HUES48 (cell line): Measurements from ENCODE around the gene LAX1.
"Not testable (repeated sequence)": the region's sequence is repeated elsewhere in the genome, so short reads cannot be mapped to it uniquely, and the experiment has no call there.

Source experiments
- H3K27ac ChIP-seq: one replicate; pipeline ENCODE4 v1.7.0; 2013; ENCODE audit warnings: low read depth, low read length, inconsistent platforms
- H3K27me3 ChIP-seq: 2 replicates; pipeline ENCODE4 v1.6.1; 2013; ENCODE audit warnings: mild to moderate bottlenecking, low read length; ENCODE audit not compliant: control insufficient read depth, insufficient read depth
- H3K36me3 ChIP-seq: 2 replicates; pipeline ENCODE4 v1.6.1; 2013; ENCODE audit warnings: low read length; ENCODE audit not compliant: control insufficient read depth, insufficient read depth
- H3K4me1 ChIP-seq: 2 replicates; pipeline ENCODE4 v1.6.1; 2013; ENCODE audit warnings: mild to moderate bottlenecking, low read length; ENCODE audit not compliant: control insufficient read depth, insufficient read depth
- H3K4me3 ChIP-seq: 2 replicates; pipeline ENCODE4 v1.5.1; 2013; ENCODE audit warnings: mild to moderate bottlenecking, low read depth, low read length
- H3K9ac ChIP-seq: 2 replicates; pipeline ENCODE4 v1.6.1; 2013; ENCODE audit warnings: mild to moderate bottlenecking, low read depth, low read length, moderate library complexity
- H3K9me3 ChIP-seq: 2 replicates; pipeline ENCODE4 v1.6.1; 2013; ENCODE audit warnings: low read length; ENCODE audit not compliant: control insufficient read depth, insufficient read depth

Gene LAX1

DNA sequence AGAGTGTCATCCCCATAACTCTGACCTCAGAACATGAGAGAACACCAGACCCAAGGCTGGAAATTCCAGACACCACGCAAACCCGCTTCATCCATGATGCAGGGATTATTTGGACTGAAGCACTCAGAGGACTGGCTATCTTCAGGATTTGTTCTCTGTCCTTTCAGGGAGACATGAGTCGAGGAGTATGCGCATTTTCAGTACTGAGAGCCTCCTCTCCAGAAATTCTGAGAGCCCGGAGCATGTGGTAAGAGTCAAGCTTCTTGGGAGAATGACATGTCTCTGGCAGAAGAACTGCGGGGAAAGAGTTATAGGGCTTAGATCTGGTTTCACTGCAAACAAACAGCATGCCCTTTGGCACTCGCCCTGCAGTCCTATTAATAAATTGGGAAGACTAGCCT lies 6.9 kb downstream of the LAX1 start:
- Histone ChIP-seq H3K4me1 (no peaks in the 10 kb centered on the region), H3K27ac (no peak overlapping the region), H3K36me3 (no peaks in the 10 kb centered on the region), H3K27me3 (no peaks in the 10 kb centered on the region), H3K9me3 (no peaks in the 10 kb centered on the region), H3K4me3 (no peak overlapping the region), H3K9ac (no peak overlapping the region)

DNA sequence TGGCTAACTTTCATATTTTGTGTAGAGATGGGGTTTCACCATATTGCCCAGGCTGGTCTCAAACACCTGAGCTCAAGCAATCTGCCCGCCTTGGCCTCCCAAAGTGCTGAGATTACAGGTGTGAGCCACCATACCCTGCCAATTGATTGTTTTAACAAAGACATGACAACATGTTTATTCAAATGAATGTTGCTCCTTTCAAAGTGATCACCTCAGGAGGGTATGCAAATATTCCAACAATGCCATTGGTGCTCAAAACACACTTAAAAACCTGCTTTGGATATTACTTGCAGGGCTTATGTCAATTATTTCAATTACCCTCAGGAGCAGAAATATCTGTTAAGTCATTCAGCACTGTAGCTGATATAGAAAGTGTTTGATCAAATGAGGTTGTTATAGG lies 7.9 kb downstream of the LAX1 start:
- no peak overlapping the region for H3K9ac ChIP-seq
- H3K9me3 ChIP-seq: no peaks in the 10 kb centered on the region
- no peak overlapping the region for H3K4me3 ChIP-seq
- H3K27me3 ChIP-seq: no peaks in the 10 kb centered on the region
- H3K4me1 ChIP-seq: no peaks in the 10 kb centered on the region
- H3K27ac ChIP-seq: no peak overlapping the region
- H3K36me3 ChIP-seq: no peaks in the 10 kb centered on the region

GRCh38 chr1:203776636-203777035 lies 11.7 kb downstream of the LAX1 start:
- no peak overlapping the region for H3K4me3 ChIP-seq
- H3K36me3 ChIP-seq: no peaks in the 10 kb centered on the region
- H3K4me1 ChIP-seq: no peaks in the 10 kb centered on the region
- H3K27me3 ChIP-seq: no peaks in the 10 kb centered on the region
- no peak overlapping the region for H3K27ac ChIP-seq
- no peak overlapping the region for H3K9ac ChIP-seq
- H3K9me3 ChIP-seq: no peaks in the 10 kb centered on the region

- H3K9me3 ChIP-seq: no peaks in the 10 kb centered on the region
- H3K4me3 ChIP-seq: no peak overlapping the region
- no peaks in the 10 kb centered on the region for H3K4me1 ChIP-seq
- no peak overlapping the region for H3K27ac ChIP-seq
- no peaks in the 10 kb centered on the region for H3K27me3 ChIP-seq
- H3K9ac ChIP-seq: no peak overlapping the region
- H3K36me3 ChIP-seq: no peaks in the 10 kb centered on the region
Observed at GRCh38 chr1:203777596-203777995, 12.6 kb downstream of the LAX1 start.

DNA sequence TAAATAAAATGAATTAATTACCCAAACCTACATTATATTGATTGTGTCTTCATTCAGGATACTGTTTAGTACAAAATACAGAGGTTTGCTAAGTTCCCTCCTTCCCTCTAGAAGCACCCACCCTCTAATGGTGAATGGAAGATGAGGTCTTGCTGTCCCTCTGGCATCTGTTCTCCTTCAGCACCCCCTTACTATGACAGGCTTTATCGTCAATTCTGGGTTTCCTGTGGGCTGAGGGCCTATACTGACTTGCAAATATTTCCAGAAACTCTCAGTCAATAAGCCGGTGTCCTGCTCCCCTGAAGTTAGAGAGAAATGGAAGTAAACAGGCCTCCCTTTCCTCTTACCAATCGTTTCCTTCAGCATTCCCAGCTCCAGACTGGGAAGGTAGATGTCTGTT lies 13.2 kb downstream of the LAX1 start:
- H3K4me1 ChIP-seq: no peaks in the 10 kb centered on the region
- H3K9me3 ChIP-seq: no peaks in the 10 kb centered on the region
- H3K9ac ChIP-seq: no peak overlapping the region
- no peaks in the 10 kb centered on the region for H3K27me3 ChIP-seq
- no peak overlapping the region for H3K27ac ChIP-seq
- no peaks in the 10 kb centered on the region for H3K36me3 ChIP-seq
- H3K4me3 ChIP-seq: no peak overlapping the region

DNA sequence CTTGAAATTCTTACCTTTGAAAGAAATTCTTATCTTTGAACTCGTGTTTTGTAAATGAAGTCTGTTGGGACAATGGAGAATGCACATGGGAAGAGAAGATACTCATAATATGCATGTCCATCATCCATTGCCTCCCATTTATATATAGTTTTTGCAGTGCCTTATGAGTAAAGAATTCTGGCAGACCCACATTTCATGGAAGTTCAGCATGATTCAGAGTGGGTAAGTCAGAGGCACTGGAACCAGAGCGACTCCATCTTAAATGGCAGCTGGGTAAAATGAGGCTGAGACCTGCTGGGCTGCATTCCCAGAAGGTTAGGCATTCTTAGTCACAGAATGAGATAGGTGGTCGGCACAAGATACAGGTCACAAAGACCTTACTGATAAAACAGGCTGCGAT lies 13.8 kb downstream of the LAX1 start:
- Histone ChIP-seq H3K9me3 (no peaks in the 10 kb centered on the region), H3K4me1 (peaks cover 3% of the 10 kb centered on the region), H3K36me3 (no peaks in the 10 kb centered on the region), H3K4me3 (no peak overlapping the region), H3K9ac (no peak overlapping the region), H3K27ac (no peak overlapping the region), H3K27me3 (no peaks in the 10 kb centered on the region)

DNA sequence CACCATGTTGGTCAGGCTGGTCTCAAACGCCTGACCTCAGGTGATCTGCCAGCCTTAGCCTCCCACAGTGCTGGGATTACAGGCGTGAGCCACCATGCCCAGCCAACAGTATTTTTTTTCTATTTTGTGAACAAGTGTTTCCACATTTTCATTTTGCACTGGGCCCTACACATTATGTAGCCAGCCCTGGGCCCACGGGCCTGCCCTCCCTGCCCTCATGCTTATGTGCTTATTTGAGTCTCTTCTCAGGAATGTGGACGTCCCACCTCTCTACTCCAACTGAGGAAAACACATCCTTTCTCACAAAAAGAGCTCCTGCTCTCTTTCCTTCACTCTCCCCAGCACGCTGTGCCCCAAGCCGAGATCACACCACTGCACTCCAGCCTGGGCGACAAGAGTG lies 17.0 kb downstream of the LAX1 start:
- H3K27me3 ChIP-seq: no peaks in the 10 kb centered on the region
- no peak overlapping the region for H3K27ac ChIP-seq
- H3K36me3 ChIP-seq: no peaks in the 10 kb centered on the region
- H3K4me3 ChIP-seq: no peak overlapping the region
- H3K4me1 ChIP-seq: peaks cover 7% of the 10 kb centered on the region
- no peaks in the 10 kb centered on the region for H3K9me3 ChIP-seq
- no peak overlapping the region for H3K9ac ChIP-seq

- Histone ChIP-seq H3K9me3 (no peaks in the 10 kb centered on the region), H3K27ac (peak overlapping the region; percentile 26), H3K27me3 (no peaks in the 10 kb centered on the region), H3K36me3 (no peaks in the 10 kb centered on the region), H3K9ac (no peak overlapping the region), H3K4me1 (peaks cover 14% of the 10 kb centered on the region), H3K4me3 (no peak overlapping the region)
Observed at GRCh38 chr1:203789966-203790365, 25.0 kb downstream of the LAX1 start.

- no peak overlapping the region for H3K9ac ChIP-seq
- H3K4me3 ChIP-seq: no peak overlapping the region
- H3K4me1 ChIP-seq: peaks cover 16% of the 10 kb centered on the region
- no peak overlapping the region for H3K27ac ChIP-seq
- no peaks in the 10 kb centered on the region for H3K27me3 ChIP-seq
- no peaks in the 10 kb centered on the region for H3K9me3 ChIP-seq
- H3K36me3 ChIP-seq: no peaks in the 10 kb centered on the region
Observed at GRCh38 chr1:203791498-203791897, 26.5 kb downstream of the LAX1 start.

DNA sequence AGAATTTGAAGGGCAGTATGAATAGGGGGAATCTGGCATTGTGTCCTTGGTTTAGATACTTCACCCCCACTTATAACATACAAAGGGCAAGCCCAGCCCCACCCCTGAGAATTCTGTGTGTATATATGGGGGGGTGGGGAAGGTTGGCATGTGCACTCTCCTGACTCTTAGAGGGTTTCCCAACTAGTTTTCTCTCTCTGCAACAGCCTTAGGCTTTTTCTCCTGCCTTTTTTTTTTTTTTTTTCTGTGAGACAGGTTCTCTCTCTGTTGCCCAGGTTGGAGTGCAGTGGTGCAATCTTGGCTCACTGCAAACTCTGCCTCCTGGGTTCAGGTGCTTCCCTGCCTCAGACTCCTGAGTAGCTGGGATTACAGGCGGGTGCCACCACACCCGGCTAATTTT lies 27.5 kb downstream of the LAX1 start:
- Histone ChIP-seq H3K27me3 (no peaks in the 10 kb centered on the region), H3K9ac (no peak overlapping the region), H3K4me1 (peaks cover 20% of the 10 kb centered on the region), H3K4me3 (no peak overlapping the region), H3K9me3 (no peaks in the 10 kb centered on the region), H3K27ac (no peak overlapping the region), H3K36me3 (peaks cover 6% of the 10 kb centered on the region)

DNA sequence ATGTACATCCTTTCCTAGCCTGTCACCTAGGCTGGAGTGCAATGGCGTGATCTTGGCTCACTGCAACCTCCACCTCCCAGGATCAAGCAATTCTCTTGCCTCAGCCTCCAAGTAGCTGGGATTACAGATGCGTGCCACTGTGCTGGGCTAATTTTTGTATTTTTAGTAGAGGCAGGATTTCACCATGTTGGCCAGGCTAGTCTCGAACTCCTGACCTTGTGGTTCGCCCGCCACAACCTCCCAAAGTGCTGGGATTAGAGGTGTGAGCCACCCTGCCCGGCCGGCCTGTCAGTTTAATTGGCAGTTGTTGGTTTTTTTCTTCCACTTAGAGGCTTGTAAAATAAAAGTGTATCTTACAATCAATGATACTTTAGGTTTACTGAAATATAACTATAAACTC lies 28.6 kb downstream of the LAX1 start:
- not testable (repeated sequence) for H3K9me3 ChIP-seq, H3K27ac ChIP-seq, H3K4me3 ChIP-seq, H3K27me3 ChIP-seq, H3K9ac ChIP-seq
- Histone ChIP-seq H3K4me1 (peaks cover 20% of the 10 kb centered on the region), H3K36me3 (peaks cover 16% of the 10 kb centered on the region)
